CD4-positive, alpha-beta T cell treated with Interleukin-15 for 1 hour (primary cell): Measurements from ENCODE around the gene PTPN20.

Source experiments
- DNase-seq: peaks from one replicate; pipeline ENCODE4 v3.0.0-alpha.2; 2020

The PTPN20 gene

GRCh38 chr10:47035819-47036337 is 124.7 kb downstream of the PTPN20 start:
- no peak for DNase-seq

DNA sequence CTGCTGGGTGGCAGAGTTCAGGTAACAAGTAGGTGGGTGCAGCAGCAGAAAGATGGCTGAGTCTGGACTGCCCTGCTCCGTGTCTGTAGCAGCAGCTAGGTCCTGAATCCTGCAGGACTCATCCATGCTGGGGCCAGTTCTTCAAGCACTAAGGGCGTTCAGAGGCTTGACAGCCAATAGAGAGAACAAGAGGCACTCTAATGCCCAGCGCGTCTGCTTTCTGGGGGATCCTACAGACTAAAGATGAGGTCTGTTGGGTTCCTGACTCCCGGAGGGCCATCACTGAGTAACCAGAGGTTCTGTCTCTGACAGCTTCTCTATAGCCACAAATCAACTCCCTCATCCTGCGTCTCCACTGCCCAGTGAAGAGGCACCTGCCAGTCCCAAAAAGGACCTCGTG is 125.5 kb downstream of the PTPN20 start:
- DNase-seq = no peak

- DNase-seq = no peak
These were observed 126.6 kb downstream of the PTPN20 start for GRCh38 chr10:47037654-47038425.

DNA sequence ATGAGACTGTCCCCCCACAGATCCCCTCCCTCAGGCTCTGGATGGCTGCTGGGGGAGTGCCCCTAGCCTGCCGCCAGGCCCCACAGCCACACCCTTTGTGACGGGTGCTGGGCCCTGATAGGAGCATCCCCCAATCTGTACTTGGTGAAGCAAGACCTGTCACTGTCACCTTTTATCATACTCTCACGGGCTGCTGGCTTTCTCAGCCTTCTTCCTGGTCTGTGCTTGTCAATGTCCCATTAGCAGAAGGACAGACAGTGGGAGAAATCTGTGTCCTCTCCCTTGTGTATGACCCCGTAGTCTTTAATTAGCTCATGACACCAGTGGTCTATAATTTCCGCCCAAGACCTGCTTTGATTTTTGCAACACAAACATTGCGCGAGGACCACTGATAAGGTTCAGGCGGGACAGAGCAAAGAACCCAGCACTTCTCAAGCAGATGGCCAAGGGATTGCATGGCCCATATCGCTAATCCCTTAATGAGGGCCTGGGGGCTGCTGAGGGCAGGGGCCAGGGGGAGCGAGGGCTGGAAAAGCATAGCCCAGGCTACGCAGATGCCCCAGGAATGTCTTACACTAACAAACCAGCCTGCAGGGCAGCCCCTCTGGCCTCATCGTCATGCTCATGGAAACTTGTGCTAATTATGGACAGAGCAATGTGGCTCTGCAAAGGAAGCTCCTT is 127.8 kb downstream of the PTPN20 start:
- DNase-seq = no peak

DNA sequence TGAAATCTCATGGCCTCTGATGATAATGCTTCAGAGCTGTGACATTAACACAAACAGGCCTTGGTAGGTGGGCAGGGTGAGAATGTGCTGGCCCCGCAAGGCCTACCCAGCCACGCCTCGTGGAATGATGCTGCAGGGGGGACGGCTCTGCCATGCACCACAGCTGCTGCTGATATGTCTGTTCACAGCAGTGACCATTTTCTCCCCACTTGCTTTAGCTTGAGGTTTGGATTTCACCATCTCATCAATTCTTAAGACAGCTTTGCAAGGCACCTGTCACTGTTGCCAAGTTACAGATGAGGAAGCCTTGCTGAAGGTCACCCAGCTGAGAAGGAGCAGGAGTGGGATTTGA is 128.3 kb downstream of the PTPN20 start:
- DNase-seq = no peak

DNA sequence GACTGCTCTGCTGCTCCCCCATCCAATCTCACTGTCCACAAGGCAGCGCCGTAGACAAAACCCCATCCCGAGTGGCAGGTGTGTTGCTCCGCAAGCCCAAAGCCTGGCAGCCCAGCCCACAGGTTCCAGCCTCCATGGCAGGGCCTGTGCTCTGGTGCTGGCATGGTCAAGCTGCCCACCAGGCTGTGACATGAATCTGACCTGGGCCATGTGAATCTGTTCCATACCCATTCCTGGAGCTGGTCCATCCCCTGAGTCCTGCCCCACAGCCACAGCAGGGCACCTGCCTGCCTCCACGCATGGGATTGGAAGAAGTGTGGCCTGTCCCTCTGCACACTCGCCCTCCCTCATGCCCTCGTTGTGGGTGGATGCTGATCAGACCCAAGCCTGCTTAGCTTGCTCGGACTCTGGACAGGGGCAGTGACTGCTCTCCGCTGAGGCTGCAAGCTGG is 128.8 kb downstream of the PTPN20 start:
- no peak for DNase-seq

GRCh38 chr10:47040681-47041080 is 129.5 kb downstream of the PTPN20 start:
- no peak for DNase-seq

DNA sequence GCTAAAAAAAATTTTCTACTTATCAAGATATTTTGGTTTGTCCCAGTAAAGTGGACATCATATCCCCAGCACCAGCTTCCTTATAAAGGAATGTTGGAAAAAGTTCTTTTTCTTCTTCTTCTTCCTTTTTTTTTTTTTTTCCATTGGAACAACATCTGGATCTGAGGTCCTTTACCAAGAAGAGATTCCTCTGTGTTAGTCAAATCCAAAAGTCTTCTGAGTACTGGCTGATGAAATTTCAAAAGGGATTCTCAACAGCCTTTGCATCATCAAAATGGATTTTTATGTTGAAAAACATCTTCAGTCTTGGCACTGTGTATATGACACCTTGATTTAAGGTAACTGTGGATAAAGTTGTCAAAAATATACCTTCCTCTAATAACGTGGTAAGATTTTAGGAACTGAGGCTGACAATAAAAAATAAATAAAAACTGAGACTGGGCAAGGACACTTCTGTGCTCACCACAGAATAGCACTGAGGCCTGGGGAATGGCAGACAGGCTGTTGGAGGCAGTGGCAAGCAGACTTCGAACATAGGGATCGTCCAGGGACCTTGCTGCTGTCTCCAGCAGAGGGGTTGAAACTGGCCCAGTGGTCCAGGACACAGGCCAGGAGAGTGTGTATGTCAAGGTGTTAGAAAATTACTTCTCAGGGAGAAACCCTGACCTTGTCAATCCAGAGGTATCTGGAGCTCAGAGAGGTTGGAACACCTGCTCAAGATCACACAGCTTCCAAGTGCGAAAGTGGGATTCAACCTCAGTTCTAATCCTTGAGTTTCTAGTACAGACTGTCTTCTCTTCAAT is 130.4 kb downstream of the PTPN20 start:
- no peak for DNase-seq

- no peak for DNase-seq
These were observed 130.9 kb downstream of the PTPN20 start for GRCh38 chr10:47042199-47042473.

GRCh38 chr10:47042780-47043750 is 131.8 kb downstream of the PTPN20 start:
- DNase-seq = no peak

DNA sequence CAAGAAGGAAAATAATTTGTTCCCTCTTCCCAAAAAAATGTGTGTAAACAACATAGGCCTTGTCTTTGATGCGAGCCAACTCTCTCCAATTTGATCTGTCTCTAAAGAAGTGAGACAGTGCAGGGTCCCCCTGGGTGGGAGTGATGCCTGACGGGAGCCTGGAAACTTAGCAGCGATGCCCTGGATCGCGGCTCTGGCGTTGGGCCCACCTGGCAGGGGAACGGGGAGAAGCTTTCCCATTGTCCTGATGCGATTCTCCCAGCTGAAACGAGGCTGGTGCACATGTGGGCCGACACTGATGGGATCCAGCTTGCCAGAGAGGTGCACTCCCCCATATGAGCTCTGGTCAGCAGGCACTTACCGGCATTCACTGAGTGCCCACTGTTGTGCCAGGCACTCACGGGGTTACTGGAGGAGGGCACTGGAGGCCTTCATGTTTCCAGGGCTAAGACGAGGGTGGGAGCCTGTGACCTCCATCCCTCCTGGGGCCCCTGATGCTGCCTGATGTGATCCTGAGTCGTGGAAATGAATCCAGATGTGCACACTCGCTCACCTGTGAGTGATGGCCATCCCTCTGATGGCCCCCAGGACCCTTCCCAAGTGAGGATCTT is 132.8 kb downstream of the PTPN20 start:
- DNase-seq = no peak

DNA sequence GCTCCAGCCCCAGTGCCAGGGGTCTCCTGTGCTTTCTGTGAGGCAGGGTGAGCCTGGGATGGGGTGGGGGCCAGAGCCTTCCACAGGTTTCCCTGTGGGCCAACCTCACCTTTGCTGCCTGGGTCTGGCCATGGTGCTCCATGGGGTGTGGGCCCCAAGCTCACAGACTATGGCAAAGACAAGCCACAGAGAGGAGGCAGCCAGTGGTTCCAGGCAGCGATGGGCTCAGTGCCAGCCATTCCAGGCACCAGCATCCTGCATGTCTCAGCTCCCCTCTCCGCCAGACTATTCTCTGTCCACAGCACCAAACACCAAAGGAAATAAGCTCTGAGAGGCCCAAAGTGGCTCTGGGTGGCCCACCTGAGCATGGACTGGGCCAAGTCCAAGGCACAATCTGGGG is 133.5 kb downstream of the PTPN20 start:
- no peak for DNase-seq

- DNase-seq = no peak
These were observed 134.2 kb downstream of the PTPN20 start for GRCh38 chr10:47045331-47045861.

- DNase-seq = no peak
These were observed 135.3 kb downstream of the PTPN20 start for GRCh38 chr10:47046321-47047126.

DNA sequence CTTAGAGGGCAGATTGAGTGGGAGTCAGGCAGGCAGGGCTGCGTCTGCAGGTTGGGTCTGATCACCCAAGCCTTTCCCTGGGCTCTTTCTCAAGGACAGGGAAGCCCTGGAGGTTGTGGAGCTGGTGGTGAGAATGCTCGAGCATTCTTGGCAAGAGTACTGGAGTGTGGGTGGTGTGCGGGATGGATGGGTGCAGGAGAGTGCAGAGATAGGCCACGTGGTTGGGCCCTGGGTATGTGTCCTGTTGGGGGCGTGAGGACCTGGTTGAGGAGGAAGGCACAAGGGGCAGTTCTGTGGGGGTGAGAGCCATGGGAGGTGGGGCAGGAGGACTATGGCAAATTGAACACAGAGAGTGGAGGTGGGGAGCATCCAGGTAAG is 135.9 kb downstream of the PTPN20 start:
- DNase-seq = no peak

DNA sequence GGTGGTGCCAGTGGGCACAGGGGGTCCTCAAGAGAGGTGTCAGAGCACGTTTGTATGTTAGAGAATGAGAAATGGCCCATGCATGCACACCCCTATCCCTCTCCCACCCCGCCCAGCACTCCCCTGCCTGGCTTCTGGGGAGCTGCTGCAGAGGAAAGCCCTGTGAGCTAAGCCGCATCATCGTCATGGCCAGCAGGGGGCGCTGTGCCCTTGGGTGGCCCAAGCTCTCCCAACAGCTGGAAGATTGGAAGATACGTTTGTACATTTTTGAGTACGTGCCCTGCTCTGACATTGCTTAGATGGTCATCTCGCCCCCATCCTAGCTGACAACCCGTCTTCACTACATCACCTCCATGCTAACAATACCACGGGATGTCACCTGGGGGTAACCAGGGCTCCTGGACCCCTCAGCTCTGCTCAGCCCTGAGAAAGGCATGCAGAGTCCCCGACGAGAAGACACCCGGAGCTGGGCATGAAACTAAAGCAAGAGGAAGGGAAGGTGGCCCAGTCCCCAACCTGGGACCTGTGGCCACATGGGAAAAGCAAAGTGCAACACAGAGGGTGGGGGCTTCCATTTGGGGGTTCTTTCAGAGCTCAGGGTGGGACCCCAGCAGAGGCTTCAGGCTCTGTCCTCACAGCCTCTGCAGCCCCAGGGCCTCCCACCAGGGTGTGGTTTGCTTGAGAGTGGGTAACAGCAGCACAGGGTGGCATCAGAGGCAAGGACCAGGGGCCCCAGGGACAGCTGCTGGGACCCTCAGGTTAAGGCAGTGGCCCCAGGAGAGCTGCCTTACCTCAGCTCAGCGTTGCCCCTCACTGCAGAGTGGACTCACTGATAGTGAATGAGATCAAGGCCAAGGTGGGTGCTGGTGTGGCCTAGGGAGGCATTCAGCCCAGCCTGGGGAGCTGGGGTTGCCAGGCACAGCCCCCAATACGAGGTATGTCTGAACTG is 136.6 kb downstream of the PTPN20 start:
- peak; percentile 59 for DNase-seq

GRCh38 chr10:47048526-47048905 is 137.3 kb downstream of the PTPN20 start:
- no peak for DNase-seq

- DNase-seq = no peak
These were observed 138.0 kb downstream of the PTPN20 start for GRCh38 chr10:47049056-47049851.

DNA sequence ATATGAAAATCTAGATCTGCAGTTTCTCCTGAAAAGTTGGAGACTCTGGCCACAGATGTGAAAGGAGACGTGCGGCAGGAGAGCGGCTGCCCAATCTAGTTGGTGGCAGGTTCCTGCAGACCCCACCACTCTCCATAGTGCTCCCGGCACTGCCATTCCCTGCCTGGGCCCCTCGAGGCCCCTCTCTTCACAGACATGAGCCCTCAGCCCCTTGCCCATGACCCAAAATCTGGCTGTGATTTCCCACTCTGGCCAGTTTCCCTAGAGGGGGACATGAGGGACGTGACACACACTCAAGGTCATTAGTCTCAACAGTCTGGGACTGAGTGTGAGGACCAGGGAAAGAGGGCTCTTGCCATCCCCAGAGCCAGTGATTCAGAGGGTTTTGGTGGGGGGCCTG is 138.7 kb downstream of the PTPN20 start:
- no peak for DNase-seq
